Loucy (cell line): ENCODE measurements around the gene ARL6IP4.

Source experiments
- EZH2phosphoT487 ChIP-seq: fragments of 200-600 bp; IDR thresholded peaks from 2 replicates; pipeline ENCODE4 v1.6.1; 2018; ENCODE audit warnings: antibody characterized with exemption, mild to moderate bottlenecking, moderate library complexity, borderline replicate concordance
- TF ChIP-seq, protein P1 (sequence below): fragments of 200-600 bp; sonication (generic); conservative IDR thresholded peaks from 2 replicates; pipeline ENCODE4 v1.5.1; 2014; ENCODE audit warnings: mild to moderate bottlenecking, antibody characterized with exemption, low read length

DNA sequence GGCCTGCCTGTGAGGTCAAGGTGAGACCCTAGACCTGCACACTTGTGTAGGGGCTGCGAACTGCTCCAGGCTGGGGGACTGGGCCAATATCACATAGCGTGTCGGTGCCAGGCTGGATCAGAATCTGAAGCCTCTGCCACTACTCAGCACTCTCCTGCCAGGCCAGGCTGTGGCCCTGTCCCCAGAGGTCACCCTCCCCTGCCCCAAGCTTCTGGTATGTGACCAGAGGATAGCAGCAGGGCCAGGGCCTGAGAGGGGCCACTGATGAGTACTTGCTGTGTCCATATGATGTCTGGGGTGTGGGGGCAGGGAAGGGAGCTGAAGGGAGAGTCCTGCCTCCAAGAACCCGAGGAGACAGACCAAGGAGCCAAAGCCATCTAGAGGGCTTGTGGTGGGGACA is 17.8 kb downstream of the ARL6IP4 start:
- TF ChIP-seq, protein P1, sequence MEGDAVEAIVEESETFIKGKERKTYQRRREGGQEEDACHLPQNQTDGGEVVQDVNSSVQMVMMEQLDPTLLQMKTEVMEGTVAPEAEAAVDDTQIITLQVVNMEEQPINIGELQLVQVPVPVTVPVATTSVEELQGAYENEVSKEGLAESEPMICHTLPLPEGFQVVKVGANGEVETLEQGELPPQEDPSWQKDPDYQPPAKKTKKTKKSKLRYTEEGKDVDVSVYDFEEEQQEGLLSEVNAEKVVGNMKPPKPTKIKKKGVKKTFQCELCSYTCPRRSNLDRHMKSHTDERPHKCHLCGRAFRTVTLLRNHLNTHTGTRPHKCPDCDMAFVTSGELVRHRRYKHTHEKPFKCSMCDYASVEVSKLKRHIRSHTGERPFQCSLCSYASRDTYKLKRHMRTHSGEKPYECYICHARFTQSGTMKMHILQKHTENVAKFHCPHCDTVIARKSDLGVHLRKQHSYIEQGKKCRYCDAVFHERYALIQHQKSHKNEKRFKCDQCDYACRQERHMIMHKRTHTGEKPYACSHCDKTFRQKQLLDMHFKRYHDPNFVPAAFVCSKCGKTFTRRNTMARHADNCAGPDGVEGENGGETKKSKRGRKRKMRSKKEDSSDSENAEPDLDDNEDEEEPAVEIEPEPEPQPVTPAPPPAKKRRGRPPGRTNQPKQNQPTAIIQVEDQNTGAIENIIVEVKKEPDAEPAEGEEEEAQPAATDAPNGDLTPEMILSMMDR = no peak
- TF ChIP-seq EZH2phosphoT487 = no peak
